GM19240 (cell line): ENCODE measurements around the gene AAGAB.

Experiments
- DNase-seq: peaks from one replicate; pipeline ENCODE4 v3.0.0; 2011; ENCODE audit warnings: low spot score; ENCODE audit not compliant: insufficient read length

AAGAB gene

GRCh38 chr15:67189326-67190051 is 65.0 kb downstream of the AAGAB start:
- no peak for DNase-seq

GRCh38 chr15:67188551-67189218 is 65.8 kb downstream of the AAGAB start:
- DNase-seq = no peak

DNA sequence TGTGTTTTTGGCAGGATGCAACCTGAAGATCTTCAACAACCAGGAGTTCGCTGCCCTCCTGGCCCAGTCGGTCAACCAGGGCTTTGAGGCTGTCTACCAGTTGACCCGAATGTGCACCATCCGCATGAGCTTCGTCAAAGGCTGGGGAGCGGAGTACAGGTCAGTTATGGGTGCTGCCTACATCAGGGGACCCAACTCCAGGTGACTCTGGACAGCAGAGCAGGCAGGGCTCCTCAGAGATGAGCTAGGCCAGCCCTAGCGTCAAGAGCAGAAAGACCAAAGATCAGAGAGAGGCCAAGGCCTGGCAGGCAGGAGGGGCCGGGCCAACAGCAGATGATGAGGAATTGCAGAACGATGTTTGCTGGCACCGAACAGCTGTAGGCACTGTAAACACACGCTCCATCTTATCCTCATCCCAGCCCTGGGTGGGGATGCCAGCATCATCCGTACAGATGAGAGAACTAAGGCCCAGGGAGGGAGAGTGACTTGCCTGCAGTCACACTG is 67.1 kb downstream of the AAGAB start:
- DNase-seq = no peak

- DNase-seq = no peak
These were observed 67.8 kb downstream of the AAGAB start for GRCh38 chr15:67186688-67187087.

- no peak for DNase-seq
These were observed 68.2 kb downstream of the AAGAB start for GRCh38 chr15:67186226-67186649.

- no peak for DNase-seq
These were observed 68.7 kb downstream of the AAGAB start for GRCh38 chr15:67185621-67186225.

DNA sequence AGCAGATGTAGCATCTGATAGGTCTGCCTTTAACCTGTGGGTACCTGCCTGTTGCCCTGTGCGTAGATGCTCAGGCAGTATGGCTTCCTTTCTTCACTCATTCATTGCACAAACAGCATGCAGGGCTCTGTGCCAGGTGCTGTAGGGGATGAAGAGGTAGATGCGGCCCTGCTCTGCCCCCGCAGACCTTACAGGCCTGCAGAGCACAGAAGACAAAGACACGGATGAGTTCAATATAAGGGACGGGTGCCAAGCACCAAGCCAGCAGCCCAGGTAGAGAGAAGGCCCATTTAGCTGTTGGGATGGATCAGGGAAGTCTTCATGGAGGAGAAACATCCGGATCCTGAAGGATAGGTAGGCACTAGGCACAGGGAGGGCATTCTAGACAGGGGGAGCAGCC is 69.4 kb downstream of the AAGAB start:
- DNase-seq = no peak

DNA sequence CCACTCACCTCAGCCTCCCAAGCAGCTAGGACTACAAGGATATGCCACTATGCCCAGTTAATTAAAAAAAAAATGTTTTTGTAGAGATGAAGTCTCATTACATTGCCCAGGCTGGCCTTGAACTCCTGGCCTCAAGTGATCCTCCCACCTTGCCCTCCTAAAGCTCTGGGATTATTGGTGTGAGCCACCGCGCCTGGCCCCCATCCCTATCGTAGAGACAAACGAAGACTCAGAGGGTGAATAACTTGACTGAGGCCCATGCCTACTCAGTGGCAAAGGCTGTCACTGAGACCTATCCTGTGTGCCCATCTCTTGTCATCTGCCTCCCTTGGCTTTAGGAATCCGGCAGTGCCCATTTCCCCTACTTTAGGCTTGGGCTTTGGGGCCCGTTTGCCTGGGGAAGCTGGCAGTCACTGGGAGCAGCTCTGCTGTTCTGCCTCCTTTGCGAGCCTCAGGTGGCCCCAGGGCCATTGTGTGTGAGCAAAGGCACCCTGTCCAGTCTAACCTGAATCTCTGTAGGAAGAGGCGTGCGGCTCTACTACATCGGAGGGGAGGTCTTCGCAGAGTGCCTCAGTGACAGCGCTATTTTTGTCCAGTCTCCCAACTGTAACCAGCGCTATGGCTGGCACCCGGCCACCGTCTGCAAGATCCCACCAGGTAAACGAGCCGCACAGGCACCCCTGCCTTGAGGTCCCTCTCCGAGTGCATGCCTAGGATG is 70.1 kb downstream of the AAGAB start:
- DNase-seq = no peak

DNA sequence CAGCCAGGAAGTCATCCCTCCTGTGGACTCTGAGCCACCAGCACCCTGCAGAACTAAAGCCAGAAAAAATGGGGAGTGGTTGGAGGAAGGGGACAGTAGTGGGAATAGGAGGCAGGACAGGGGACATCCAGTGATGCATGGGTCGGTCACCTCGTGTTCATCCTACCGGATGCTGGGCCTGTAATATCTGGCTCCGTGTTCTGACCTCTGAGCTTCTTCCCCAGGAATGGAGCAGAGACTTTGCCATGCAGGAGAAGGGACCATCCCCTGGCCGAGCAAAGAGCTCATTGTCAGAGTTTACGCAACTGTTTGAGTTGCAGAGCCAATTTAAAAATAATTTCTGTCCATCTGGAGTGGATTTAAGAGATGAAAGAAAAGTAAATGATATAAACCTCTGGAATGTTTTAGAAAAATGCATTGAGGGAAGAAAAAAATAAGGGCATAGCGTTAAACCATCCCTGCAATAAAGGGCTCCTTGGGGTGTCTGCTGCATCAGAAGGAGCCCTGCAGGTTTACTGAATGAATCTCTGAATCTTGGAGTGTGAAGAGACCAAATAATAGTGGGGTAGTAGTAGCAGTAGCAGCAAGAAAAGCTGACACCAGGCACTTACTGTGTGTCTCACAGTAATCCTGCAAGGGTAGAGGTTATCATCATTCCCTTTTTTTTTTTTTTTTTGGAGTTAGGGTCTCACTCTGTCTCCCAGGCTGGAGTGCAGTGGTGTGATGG is 70.9 kb downstream of the AAGAB start:
- DNase-seq = no peak

- DNase-seq = no peak
These were observed 73.2 kb downstream of the AAGAB start for GRCh38 chr15:67181221-67181639.

GRCh38 chr15:67180514-67181191 is 73.8 kb downstream of the AAGAB start:
- no peak for DNase-seq

DNA sequence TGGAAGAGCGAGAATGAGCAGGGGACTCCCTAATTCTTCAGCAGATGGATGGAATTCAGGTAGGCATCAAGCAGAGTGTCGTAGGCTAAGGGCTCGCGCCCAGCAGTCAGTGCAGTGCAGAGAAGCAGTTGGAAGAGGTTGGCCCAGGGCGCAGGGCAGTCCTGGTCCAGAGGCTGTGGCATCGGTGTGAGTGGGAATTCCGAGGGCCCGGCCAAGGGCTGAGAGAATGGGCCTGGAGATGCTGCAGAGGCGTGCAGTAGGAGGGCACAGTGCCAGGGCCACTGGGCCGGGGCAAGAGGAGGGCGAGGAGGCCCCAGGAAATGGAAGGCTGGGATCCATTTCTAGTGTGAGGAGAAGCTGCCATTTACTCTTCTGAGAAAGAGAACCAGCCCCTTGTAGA is 74.4 kb downstream of the AAGAB start:
- no peak for DNase-seq

GRCh38 chr15:67179411-67179995 is 75.0 kb downstream of the AAGAB start:
- DNase-seq = no peak

GRCh38 chr15:67178569-67179210 is 75.8 kb downstream of the AAGAB start:
- DNase-seq = no peak

DNA sequence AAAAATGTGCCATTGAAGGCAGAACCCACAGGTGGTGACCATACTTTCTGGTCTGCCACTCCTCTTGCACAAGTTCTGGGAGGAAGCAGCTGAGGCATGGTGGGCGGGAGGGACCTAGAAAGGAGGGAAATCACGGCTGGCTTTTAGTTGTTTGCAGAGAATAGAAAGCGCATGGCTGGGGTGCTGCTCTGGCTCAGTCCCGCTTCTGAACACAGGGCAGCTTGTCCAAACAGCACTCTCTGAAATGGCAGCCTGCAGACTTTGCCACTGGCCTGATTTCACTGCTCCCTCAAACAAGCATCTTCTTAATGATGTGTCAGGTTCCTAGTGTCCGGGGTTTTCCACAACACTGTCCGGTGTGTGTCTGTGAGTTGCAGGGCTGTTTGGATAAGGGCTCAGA is 76.7 kb downstream of the AAGAB start:
- no peak for DNase-seq

GRCh38 chr15:67176195-67176971 is 78.1 kb downstream of the AAGAB start:
- DNase-seq = no peak

DNA sequence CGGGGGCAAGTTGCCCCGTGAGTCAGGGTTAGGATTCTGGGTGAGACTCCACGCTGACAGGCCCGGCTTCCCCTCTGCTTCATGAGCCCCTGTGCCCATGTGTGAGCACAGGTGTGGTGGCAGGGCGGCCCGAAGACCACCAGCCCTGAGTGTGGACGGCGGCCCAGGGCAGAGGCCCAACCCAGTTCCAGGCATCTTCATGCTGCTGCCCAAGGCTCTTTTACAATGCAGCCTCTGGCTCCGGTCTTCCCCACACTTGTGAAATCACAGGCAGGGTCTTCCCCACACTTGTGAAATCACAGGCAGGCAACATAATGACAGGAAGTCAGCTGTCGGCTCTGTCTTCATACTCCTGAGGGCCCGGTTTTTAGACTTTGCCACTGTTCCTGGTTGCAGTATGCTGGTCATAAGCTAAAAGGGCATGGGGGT is 78.8 kb downstream of the AAGAB start:
- peak; percentile 34 for DNase-seq

DNA sequence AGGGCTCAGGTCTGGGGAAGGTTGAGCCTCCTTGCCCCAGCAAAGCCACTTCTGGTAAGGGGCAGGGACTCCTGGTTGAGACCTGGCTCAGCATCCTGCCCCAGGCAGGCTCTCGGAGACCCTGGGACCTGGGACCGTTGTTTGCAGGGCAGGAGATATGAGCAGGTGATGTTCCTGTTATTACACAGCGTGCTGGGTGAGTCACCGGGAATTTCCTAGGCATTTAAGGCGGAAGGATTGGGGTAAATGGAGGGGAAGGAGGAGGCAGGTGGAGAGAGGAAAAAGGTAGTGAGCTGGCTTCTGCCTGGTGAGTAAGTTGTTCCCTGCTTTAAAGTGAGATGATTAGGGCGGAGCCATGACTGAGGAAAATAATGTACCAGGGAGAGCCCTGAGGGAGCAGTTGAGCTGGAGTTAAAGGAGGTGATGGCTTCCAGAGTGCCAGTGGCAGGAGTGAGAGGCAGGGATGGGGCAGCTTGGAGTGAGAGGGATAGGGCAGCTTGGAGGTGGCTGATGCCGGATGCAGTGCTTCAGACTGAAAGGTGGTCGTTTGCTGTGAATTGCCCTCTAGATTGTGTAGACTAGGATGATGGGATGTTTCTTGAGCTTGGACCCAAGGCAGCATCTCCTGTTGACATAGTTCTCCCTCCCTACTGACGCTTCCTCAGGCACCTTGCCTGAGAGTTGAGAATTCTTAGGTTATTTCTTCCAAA is 79.4 kb downstream of the AAGAB start:
- DNase-seq = no peak
